ENCODE measurements around the gene KCNJ18. TPM values are rescaled to one million over a fixed set of nuclear protein-coding genes. Genes with fewer than 3 reads are reported as not detected.
"Not testable (repeated sequence)": the region's sequence is repeated elsewhere in the genome, so short reads cannot be mapped to it uniquely, and the experiment has no call there.

The KCNJ18 gene
- total RNA-seq (2014; rRNA removed; shearing (Covaris generic); ENCODE audit: low replicate concordance), result not detected in 2 replicates

GRCh38 chr17:21691883-21692703 lies at the start of gene KCNJ18:
Gene KCNJ18 (plus strand): TSS chr17:21692523. CDS start chr17:21702787, 10,264 bp downstream.
- not testable (repeated sequence) for H3K27me3 ChIP-seq (ENCODE audit: low read length); DNase-seq

GRCh38 chr17:21648125-21648524 lies 44.2 kb upstream of the KCNJ18 start:
- not testable (repeated sequence) for H3K9me3 ChIP-seq (ENCODE audit: low read length); DNase-seq; H3K79me2 ChIP-seq (ENCODE audit: low read length)

More at GRCh38 chr17:21691883-21692703, at the start of gene KCNJ18:
- not testable (repeated sequence) for H3K27ac ChIP-seq (ENCODE audit: low read length); H3K9me2 ChIP-seq (replicated peaks; ENCODE audit: insufficient read depth, low read length); H3K9me3 ChIP-seq (ENCODE audit: low read length); H3K4me3 ChIP-seq (ENCODE audit: low read length); H3K79me2 ChIP-seq (ENCODE audit: low read length); H3K36me3 ChIP-seq (ENCODE audit: insufficient read depth, low read length); H3K4me1 ChIP-seq (ENCODE audit: low read length); H3K4me2 ChIP-seq (ENCODE audit: low read depth, low read length, poor library complexity, severe bottlenecking); H3K9ac ChIP-seq (ENCODE audit: low read length); H4K20me1 ChIP-seq (ENCODE audit: insufficient read depth, low read depth, low read length); H2AFZ ChIP-seq (ENCODE audit: low read length)

GRCh38 chr17:21650043-21650442 lies 42.3 kb upstream of the KCNJ18 start:
- DNase-seq; H3K9me3 ChIP-seq (ENCODE audit: low read length); H3K9me2 ChIP-seq (replicated peaks; ENCODE audit: insufficient read depth, low read length); H3K4me2 ChIP-seq (ENCODE audit: low read depth, low read length, poor library complexity, severe bottlenecking); H3K36me3 ChIP-seq (ENCODE audit: insufficient read depth, low read length); H2AFZ ChIP-seq (ENCODE audit: low read length); H3K4me3 ChIP-seq (ENCODE audit: low read length); H3K79me2 ChIP-seq (ENCODE audit: low read length); H3K27ac ChIP-seq (ENCODE audit: low read length); H3K27me3 ChIP-seq (ENCODE audit: low read length); H3K4me1 ChIP-seq (ENCODE audit: low read length); H3K9ac ChIP-seq (ENCODE audit: low read length); H4K20me1 ChIP-seq (ENCODE audit: insufficient read depth, low read depth, low read length): not testable (repeated sequence)

More at GRCh38 chr17:21648125-21648524, 44.2 kb upstream of the KCNJ18 start:
- H3K36me3 ChIP-seq (ENCODE audit: insufficient read depth, low read length); H3K27ac ChIP-seq (ENCODE audit: low read length); H3K9ac ChIP-seq (ENCODE audit: low read length); H4K20me1 ChIP-seq (ENCODE audit: insufficient read depth, low read depth, low read length); H3K4me2 ChIP-seq (ENCODE audit: low read depth, low read length, poor library complexity, severe bottlenecking); H2AFZ ChIP-seq (ENCODE audit: low read length); H3K27me3 ChIP-seq (ENCODE audit: low read length); H3K4me3 ChIP-seq (ENCODE audit: low read length); H3K9me2 ChIP-seq (replicated peaks; ENCODE audit: insufficient read depth, low read length): not testable (repeated sequence)
- peaks cover 11% of the 10 kb centered on the region for H3K4me1 ChIP-seq (ENCODE audit: low read length)

GRCh38 chr17:21652049-21652448 lies 40.3 kb upstream of the KCNJ18 start:
- not testable (repeated sequence) for H3K27me3 ChIP-seq (ENCODE audit: low read length); H3K9me3 ChIP-seq (ENCODE audit: low read length); H3K9me2 ChIP-seq (replicated peaks; ENCODE audit: insufficient read depth, low read length)

GRCh38 chr17:21653211-21653610 lies 39.1 kb upstream of the KCNJ18 start:
- DNase-seq; H3K4me3 ChIP-seq (ENCODE audit: low read length); H3K79me2 ChIP-seq (ENCODE audit: low read length); H3K27me3 ChIP-seq (ENCODE audit: low read length); H3K9ac ChIP-seq (ENCODE audit: low read length); H3K9me2 ChIP-seq (replicated peaks; ENCODE audit: insufficient read depth, low read length); H2AFZ ChIP-seq (ENCODE audit: low read length); H3K4me2 ChIP-seq (ENCODE audit: low read depth, low read length, poor library complexity, severe bottlenecking); H3K4me1 ChIP-seq (ENCODE audit: low read length); H3K27ac ChIP-seq (ENCODE audit: low read length); H3K36me3 ChIP-seq (ENCODE audit: insufficient read depth, low read length); H4K20me1 ChIP-seq (ENCODE audit: insufficient read depth, low read depth, low read length); H3K9me3 ChIP-seq (ENCODE audit: low read length): not testable (repeated sequence)

More at GRCh38 chr17:21652049-21652448, 40.3 kb upstream of the KCNJ18 start:
- H4K20me1 ChIP-seq (ENCODE audit: insufficient read depth, low read depth, low read length); H3K4me3 ChIP-seq (ENCODE audit: low read length); H3K4me1 ChIP-seq (ENCODE audit: low read length); H3K27ac ChIP-seq (ENCODE audit: low read length); H2AFZ ChIP-seq (ENCODE audit: low read length); H3K36me3 ChIP-seq (ENCODE audit: insufficient read depth, low read length); H3K79me2 ChIP-seq (ENCODE audit: low read length); DNase-seq; H3K4me2 ChIP-seq (ENCODE audit: low read depth, low read length, poor library complexity, severe bottlenecking); H3K9ac ChIP-seq (ENCODE audit: low read length): not testable (repeated sequence)

- H2AFZ ChIP-seq (ENCODE audit: low read length); DNase-seq; H3K4me2 ChIP-seq (ENCODE audit: low read depth, low read length, poor library complexity, severe bottlenecking); H3K9me3 ChIP-seq (ENCODE audit: low read length); H3K79me2 ChIP-seq (ENCODE audit: low read length); H3K4me3 ChIP-seq (ENCODE audit: low read length); H3K4me1 ChIP-seq (ENCODE audit: low read length); H4K20me1 ChIP-seq (ENCODE audit: insufficient read depth, low read depth, low read length); H3K9me2 ChIP-seq (replicated peaks; ENCODE audit: insufficient read depth, low read length); H3K27me3 ChIP-seq (ENCODE audit: low read length); H3K9ac ChIP-seq (ENCODE audit: low read length); H3K27ac ChIP-seq (ENCODE audit: low read length); H3K36me3 ChIP-seq (ENCODE audit: insufficient read depth, low read length): not testable (repeated sequence)
Observed at GRCh38 chr17:21656518-21657309, 35.6 kb upstream of the KCNJ18 start.

GRCh38 chr17:21659635-21660034 lies 32.7 kb upstream of the KCNJ18 start:
- H4K20me1 ChIP-seq (ENCODE audit: insufficient read depth, low read depth, low read length); H3K9me3 ChIP-seq (ENCODE audit: low read length); DNase-seq; H3K4me3 ChIP-seq (ENCODE audit: low read length); H3K79me2 ChIP-seq (ENCODE audit: low read length); H3K27me3 ChIP-seq (ENCODE audit: low read length); H3K9me2 ChIP-seq (replicated peaks; ENCODE audit: insufficient read depth, low read length); H3K36me3 ChIP-seq (ENCODE audit: insufficient read depth, low read length); H3K27ac ChIP-seq (ENCODE audit: low read length); H3K4me2 ChIP-seq (ENCODE audit: low read depth, low read length, poor library complexity, severe bottlenecking); H3K4me1 ChIP-seq (ENCODE audit: low read length); H3K9ac ChIP-seq (ENCODE audit: low read length); H2AFZ ChIP-seq (ENCODE audit: low read length): not testable (repeated sequence)

- H3K27me3 ChIP-seq (ENCODE audit: low read length); H2AFZ ChIP-seq (ENCODE audit: low read length); H3K9me2 ChIP-seq (replicated peaks; ENCODE audit: insufficient read depth, low read length); H3K9ac ChIP-seq (ENCODE audit: low read length); H3K4me3 ChIP-seq (ENCODE audit: low read length); H3K4me2 ChIP-seq (ENCODE audit: low read depth, low read length, poor library complexity, severe bottlenecking); DNase-seq; H3K9me3 ChIP-seq (ENCODE audit: low read length); H3K4me1 ChIP-seq (ENCODE audit: low read length); H3K36me3 ChIP-seq (ENCODE audit: insufficient read depth, low read length); H4K20me1 ChIP-seq (ENCODE audit: insufficient read depth, low read depth, low read length); H3K79me2 ChIP-seq (ENCODE audit: low read length); H3K27ac ChIP-seq (ENCODE audit: low read length): not testable (repeated sequence)
Observed at GRCh38 chr17:21661455-21661854, 30.9 kb upstream of the KCNJ18 start.
